Activated B cell treated with CpG ODN at 0.5 μM for 24 hours (primary cell): Measurements from ENCODE around the gene NPAS3. TPM values are rescaled to one million over a fixed set of nuclear protein-coding genes. Genes with fewer than 3 reads are reported as not detected.

Experiments used
- ATAC-seq: fragments of 200-7000 bp; cut with Tn5 transposase; one replicate; pipeline ENCODE4 v1.10.0; 2021; ENCODE audit warnings: low read depth, mild to moderate bottlenecking, moderate library complexity
- CTCF ChIA-PET: fragments of 350-600 bp; sonication (Branson Sonifier 250); formaldehyde crosslinking; loops from one replicate; lab custom pipeline; 2021; ENCODE audit warnings: antibody characterized with exemption; lab: Charles Lee
- POLR2A ChIA-PET: fragments of 350-600 bp; sonication (Branson Sonifier 250); formaldehyde crosslinking; loops from one replicate; lab custom pipeline; 2021; ENCODE audit warnings: antibody characterized with exemption; lab: Charles Lee
- DNase-seq: peaks from one replicate; pipeline ENCODE4 v3.0.0; 2022
- H3K27ac Mint-ChIP-seq: one replicate; pipeline ENCODE4 v1.8.0; 2020; ENCODE audit warnings: mixed read lengths
- H3K27me3 Mint-ChIP-seq: one replicate; pipeline ENCODE4 v1.8.0; 2021; ENCODE audit warnings: mixed read lengths
- H3K36me3 Mint-ChIP-seq: one replicate; pipeline ENCODE4 v1.8.0; 2021; ENCODE audit warnings: low read depth, mixed read lengths
- H3K4me1 Mint-ChIP-seq: one replicate; pipeline ENCODE4 v1.8.0; 2021; ENCODE audit warnings: mixed read lengths
- H3K4me3 Mint-ChIP-seq: one replicate; pipeline ENCODE4 v1.8.0; 2020; ENCODE audit warnings: mild to moderate bottlenecking, mixed read lengths
- H3K9me3 Mint-ChIP-seq: one replicate; pipeline ENCODE4 v1.8.0; 2020; ENCODE audit warnings: mixed read lengths
- intact Hi-C: fragments of 100-400 bp; cut with micrococcal nuclease; formaldehyde crosslinking; loops from one replicate; pipeline ENCODE4 v1.15.1; 2024
- total RNA-seq: library from RNA; stranded (reverse); gene quantifications from 2 replicates; pipeline ENCODE4 v1.2.3, GENCODE V29; 2022
- TF ChIP-seq, protein P1 (sequence below): fragments of 200-600 bp; IDR thresholded peaks from one replicate; pipeline ENCODE4 v1.8.0; 2022; ENCODE audit warnings: antibody characterized with exemption, mild to moderate bottlenecking

Gene NPAS3
- total RNA-seq, 1 donor from 2014 or later: not detected

DNA sequence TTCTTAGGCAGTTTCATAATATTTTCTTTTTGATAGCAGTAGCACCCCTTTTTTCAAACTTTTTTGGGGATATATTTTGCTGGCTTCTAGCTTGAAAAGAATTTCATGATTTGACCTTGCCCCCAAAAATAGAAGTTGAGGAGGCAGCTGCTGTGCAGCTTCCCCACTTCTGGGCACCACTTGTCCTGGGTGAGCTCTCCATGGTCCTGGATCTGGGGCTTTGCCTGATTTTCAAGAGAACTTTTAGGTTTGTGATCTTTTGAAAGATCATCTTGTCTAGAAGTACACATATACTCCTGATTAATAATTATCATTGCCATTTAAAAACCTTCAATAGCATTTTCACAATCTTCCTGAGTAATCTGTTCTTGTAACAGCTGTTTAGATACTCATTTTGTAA lies 271.6 kb downstream of the NPAS3 start:
- Mint-ChIP-seq H3K9me3 (no peaks in the 10 kb centered on the region), H3K27me3 (no peaks in the 10 kb centered on the region), H3K27ac (no peak overlapping the region), H3K36me3 (no peaks in the 10 kb centered on the region), H3K4me3 (no peak overlapping the region), H3K4me1 (no peaks in the 10 kb centered on the region)
- DNase-seq (no peak), ATAC-seq (no peak)
- POLR2A ChIA-PET: no interaction called here
- CTCF ChIA-PET: no interaction called here
- TF ChIP-seq, protein P1, sequence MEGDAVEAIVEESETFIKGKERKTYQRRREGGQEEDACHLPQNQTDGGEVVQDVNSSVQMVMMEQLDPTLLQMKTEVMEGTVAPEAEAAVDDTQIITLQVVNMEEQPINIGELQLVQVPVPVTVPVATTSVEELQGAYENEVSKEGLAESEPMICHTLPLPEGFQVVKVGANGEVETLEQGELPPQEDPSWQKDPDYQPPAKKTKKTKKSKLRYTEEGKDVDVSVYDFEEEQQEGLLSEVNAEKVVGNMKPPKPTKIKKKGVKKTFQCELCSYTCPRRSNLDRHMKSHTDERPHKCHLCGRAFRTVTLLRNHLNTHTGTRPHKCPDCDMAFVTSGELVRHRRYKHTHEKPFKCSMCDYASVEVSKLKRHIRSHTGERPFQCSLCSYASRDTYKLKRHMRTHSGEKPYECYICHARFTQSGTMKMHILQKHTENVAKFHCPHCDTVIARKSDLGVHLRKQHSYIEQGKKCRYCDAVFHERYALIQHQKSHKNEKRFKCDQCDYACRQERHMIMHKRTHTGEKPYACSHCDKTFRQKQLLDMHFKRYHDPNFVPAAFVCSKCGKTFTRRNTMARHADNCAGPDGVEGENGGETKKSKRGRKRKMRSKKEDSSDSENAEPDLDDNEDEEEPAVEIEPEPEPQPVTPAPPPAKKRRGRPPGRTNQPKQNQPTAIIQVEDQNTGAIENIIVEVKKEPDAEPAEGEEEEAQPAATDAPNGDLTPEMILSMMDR: no peak
- intact Hi-C loops: no loop called here

DNA sequence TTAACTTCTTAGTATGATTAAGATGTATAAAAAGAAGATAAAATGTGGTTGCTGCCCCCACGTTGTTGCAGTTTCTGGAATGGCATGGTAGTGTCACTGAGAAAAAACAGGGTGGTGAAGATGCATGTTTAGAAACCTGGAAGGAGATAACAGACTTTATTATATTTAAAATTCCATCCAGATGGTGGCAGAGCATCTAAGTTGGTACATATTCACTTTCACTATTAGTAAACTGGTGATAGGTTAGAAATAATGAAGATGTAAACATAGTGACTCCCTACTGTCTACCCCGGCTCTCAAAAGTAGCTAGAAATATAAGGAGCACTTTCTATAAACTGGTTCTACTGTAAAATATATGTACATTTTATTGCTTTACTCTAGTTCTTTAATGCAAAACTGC lies 279.3 kb downstream of the NPAS3 start:
- ChIA-PET CTCF (no interaction called here), POLR2A (no interaction called here)
- no peak for DNase-seq
- Mint-ChIP-seq H3K4me3 (no peak overlapping the region), H3K4me1 (no peaks in the 10 kb centered on the region), H3K9me3 (peaks cover 5% of the 10 kb centered on the region), H3K27me3 (no peaks in the 10 kb centered on the region), H3K27ac (no peak overlapping the region), H3K36me3 (no peaks in the 10 kb centered on the region)
- ATAC-seq: no peak
- intact Hi-C loops: no loop called here
- TF ChIP-seq, protein P1: no peak

DNA sequence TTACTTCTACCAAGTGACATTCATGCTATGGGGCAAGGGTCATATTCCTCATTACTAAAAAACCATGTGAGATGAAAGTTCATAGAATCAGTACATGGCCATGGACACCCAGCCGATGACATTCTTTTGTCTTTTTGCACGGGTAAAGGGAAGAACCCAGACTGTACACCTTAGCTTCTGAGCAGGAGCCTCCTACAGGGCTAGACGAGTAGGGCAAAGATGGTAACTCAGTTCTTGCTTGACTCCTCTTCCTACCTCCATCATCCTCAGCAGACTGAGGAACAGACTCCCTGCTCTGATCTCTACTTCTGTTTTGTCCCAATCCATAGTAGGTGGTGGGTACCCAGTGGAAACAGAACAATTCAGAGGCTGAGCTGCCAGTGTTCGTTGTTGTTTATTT lies 281.3 kb downstream of the NPAS3 start:
- ATAC-seq: no peak
- Mint-ChIP-seq H3K27ac (no peak overlapping the region), H3K27me3 (no peaks in the 10 kb centered on the region), H3K4me3 (no peak overlapping the region), H3K36me3 (no peaks in the 10 kb centered on the region), H3K9me3 (peaks cover 5% of the 10 kb centered on the region), H3K4me1 (no peaks in the 10 kb centered on the region)
- no peak for DNase-seq
- ChIA-PET CTCF (no interaction called here), POLR2A (no interaction called here)
- intact Hi-C loops: no loop called here
- TF ChIP-seq, protein P1: no peak

DNA sequence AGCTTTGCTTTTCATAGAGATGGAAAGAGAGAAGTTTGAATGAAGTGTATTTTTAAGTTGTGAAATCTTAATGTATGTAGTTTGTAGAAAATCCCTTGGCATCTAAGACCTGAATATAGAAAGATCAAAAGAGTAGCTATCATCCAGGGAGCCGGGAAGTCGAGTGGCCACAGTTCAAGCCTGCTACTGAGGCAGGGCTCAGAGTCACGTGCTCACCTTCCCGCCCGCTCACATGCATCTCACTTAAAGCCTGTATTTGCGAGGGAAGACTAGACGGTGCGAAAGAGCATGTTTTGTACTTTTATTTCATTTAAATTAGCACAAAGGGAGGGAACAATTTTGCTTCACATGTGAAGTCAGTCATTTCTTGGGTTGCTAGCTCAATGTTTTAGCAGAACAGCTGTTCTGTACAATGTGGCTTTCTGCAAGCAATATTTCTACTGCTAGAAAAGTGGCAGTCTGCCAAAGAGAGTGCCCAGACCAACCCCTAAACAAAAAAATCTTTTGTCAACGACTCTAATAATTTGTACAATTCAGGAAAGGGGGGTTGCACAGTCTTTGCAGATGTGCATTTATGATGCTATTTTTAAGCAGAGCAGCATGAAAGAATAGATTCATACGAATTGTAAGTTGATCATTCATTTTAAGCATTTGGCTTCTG lies 290.7 kb downstream of the NPAS3 start:
- intact Hi-C loops: no loop called here
- ATAC-seq (no peak), DNase-seq (no peak)
- TF ChIP-seq, protein P1: no peak
- Mint-ChIP-seq H3K27me3 (no peaks in the 10 kb centered on the region), H3K4me1 (no peaks in the 10 kb centered on the region), H3K36me3 (no peaks in the 10 kb centered on the region), H3K4me3 (no peak overlapping the region), H3K27ac (no peak overlapping the region), H3K9me3 (no peaks in the 10 kb centered on the region)
- POLR2A ChIA-PET: no interaction called here
- CTCF ChIA-PET: no interaction called here

DNA sequence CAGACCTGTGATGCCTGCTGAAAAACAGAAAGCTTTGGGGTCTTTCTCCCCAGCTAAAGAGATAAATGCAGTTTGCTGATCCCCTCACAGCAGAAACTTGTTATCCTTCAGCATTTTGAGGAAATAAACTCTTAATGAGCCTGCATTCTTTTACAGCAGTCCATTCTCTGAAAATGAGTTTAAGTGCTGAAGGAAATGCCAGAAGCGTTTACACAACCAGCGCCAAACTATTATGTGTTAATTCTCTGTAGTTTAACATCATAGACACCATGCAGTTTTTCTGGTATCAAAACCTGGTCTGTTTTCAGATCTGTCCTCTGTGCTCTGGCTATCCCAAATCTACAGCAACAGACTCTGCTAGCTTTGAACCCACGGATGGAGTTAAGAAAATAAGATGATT lies 291.3 kb downstream of the NPAS3 start:
- ATAC-seq (no peak), DNase-seq (no peak)
- Mint-ChIP-seq H3K4me3 (no peak overlapping the region), H3K36me3 (no peaks in the 10 kb centered on the region), H3K4me1 (no peaks in the 10 kb centered on the region), H3K27ac (no peak overlapping the region), H3K27me3 (no peaks in the 10 kb centered on the region), H3K9me3 (no peaks in the 10 kb centered on the region)
- intact Hi-C loops: no loop called here
- TF ChIP-seq, protein P1: no peak
- ChIA-PET CTCF (no interaction called here), POLR2A (no interaction called here)
